HG03066 (cell line): Measurements from ENCODE around the gene NARF.
"Not testable (repeated sequence)": the region's sequence is repeated elsewhere in the genome, so short reads cannot be mapped to it uniquely, and the experiment has no call there.

ENCODE experiments used
- ATAC-seq: cut with Tn5 transposase; IDR thresholded peaks from one replicate; pipeline ENCODE4 v1.9.1; 2021; ENCODE audit warnings: low read depth; ENCODE audit not compliant: unreplicated experiment

Gene NARF

GRCh38 chr17:82458179-82458884 lies at the start of gene NARF:
NARF (plus strand) TSS chr17:82458741; CDS start chr17:82458804, 63 bp downstream.
- peak; percentile 95 for ATAC-seq

- ATAC-seq, result no peak
Observed at GRCh38 chr17:82408938-82409318, 49.6 kb upstream of the NARF start.

- no peak for ATAC-seq
Observed at GRCh38 chr17:82410014-82410716, 48.4 kb upstream of the NARF start.

GRCh38 chr17:82411396-82412053 lies 47.0 kb upstream of the NARF start:
- no peak for ATAC-seq

GRCh38 chr17:82412081-82412480 lies 46.5 kb upstream of the NARF start:
- ATAC-seq, result not testable (repeated sequence)

GRCh38 chr17:82412535-82413520 lies 45.7 kb upstream of the NARF start:
- no peak for ATAC-seq

- ATAC-seq, result no peak
Observed at GRCh38 chr17:82414548-82415281, 43.8 kb upstream of the NARF start.

- ATAC-seq, result no peak
Observed at GRCh38 chr17:82415336-82415735, 43.2 kb upstream of the NARF start.

GRCh38 chr17:82415786-82416185 lies 42.8 kb upstream of the NARF start:
- ATAC-seq, result no peak

GRCh38 chr17:82416264-82416663 lies 42.3 kb upstream of the NARF start:
- ATAC-seq, result no peak

GRCh38 chr17:82416771-82417170 lies 41.8 kb upstream of the NARF start:
- no peak for ATAC-seq

GRCh38 chr17:82418001-82418986 lies 40.2 kb upstream of the NARF start, which contains the start of the genes HEXD and OGFOD3:
HEXD (plus strand) TSS chr17:82418347; CDS start chr17:82419800, 1,453 bp downstream.
OGFOD3 (minus strand) TSS chr17:82418586; CDS start chr17:82418485, 101 bp downstream.
- peak; percentile 66 for ATAC-seq

- ATAC-seq, result no peak
Observed at GRCh38 chr17:82419540-82419939, 39.0 kb upstream of the NARF start.

- no peak for ATAC-seq
Observed at GRCh38 chr17:82424001-82424862, 34.3 kb upstream of the NARF start.

- ATAC-seq, result no peak
Observed at GRCh38 chr17:82424863-82425159, 33.7 kb upstream of the NARF start.

GRCh38 chr17:82428546-82428945 lies 30.0 kb upstream of the NARF start:
- ATAC-seq, result no peak

- no peak for ATAC-seq
Observed at GRCh38 chr17:82429824-82430223, 28.7 kb upstream of the NARF start.

GRCh38 chr17:82432017-82432416 lies 26.5 kb upstream of the NARF start:
- ATAC-seq, result no peak
